ENCODE results near the gene VCAN. TPM values are rescaled to one million over a fixed set of nuclear protein-coding genes. Genes with fewer than 3 reads are reported as not detected.

VCAN gene
- total and polyA plus RNA-seq, 2 of the 8 experiments (the other 6 are each of a cell fraction or from before 2014, with no cell fraction given): 146 to 404 TPM

- H3K79me1 ChIP-seq (ENCODE audit: low read depth, low read length): no peaks in the 10 kb centered on the region; the same call in 1 of the 2 replicates
- H3K18ac ChIP-seq (ENCODE audit: extremely low read depth, low read length): no peak overlapping the region
- H3K14ac ChIP-seq (ENCODE audit: insufficient read length): no peak overlapping the region
- H3K23ac ChIP-seq (ENCODE audit: insufficient read length): no peak overlapping the region
- H2AFZ ChIP-seq (ENCODE audit: low read length): no peak overlapping the region
- DNase-seq (ENCODE audit: low read depth in 1 of 2, low spot score in 2 of 2): no peak
- H2BK12ac ChIP-seq (ENCODE audit: low read depth, low read length): no peak overlapping the region
- H3K36me3 ChIP-seq (ENCODE audit: control insufficient read depth in 2 of 4, insufficient read depth in 4 of 4, low read length in 3 of 4): peaks cover 4 to 71% (median 45%) of the 10 kb centered on the region in 4 experiments; a peak in 7 of 8 replicates
- H2BK20ac ChIP-seq (ENCODE audit: low read length): no peak overlapping the region
- TF ChIP-seq KDM5A (IDR thresholded peaks at IDR 0.05; ENCODE audit: low read length) (no peak), KDM4A (IDR thresholded peaks at IDR 0.05; ENCODE audit: low read depth, low read length, severe bottlenecking) (no peak), RFX5 (IDR thresholded peaks at IDR 0.05; ENCODE audit: borderline replicate concordance, low read depth, low read length) (no peak), SRF (IDR thresholded peaks at IDR 0.05; ENCODE audit: low read depth, low read length) (no peak), CBX5 (IDR thresholded peaks at IDR 0.05; ENCODE audit: low read depth, low read length) (no peak), MAFK (IDR thresholded peaks at IDR 0.05; ENCODE audit: low read depth, low read length) (no peak), EP300 (IDR thresholded peaks at IDR 0.05; ENCODE audit: borderline replicate concordance in 1 of 2, low read depth in 2 of 2, low read length in 2 of 2) (no peak), CTBP2 (IDR thresholded peaks at IDR 0.05; ENCODE audit: borderline replicate concordance, insufficient read depth, insufficient read length, low read length) (no peak), EGR1 (IDR thresholded peaks at IDR 0.05; ENCODE audit: borderline replicate concordance, low read depth, low read length) (no peak), E2F6 (IDR thresholded peaks at IDR 0.05) (no peak)
- H3K4me1 ChIP-seq (replicated peaks in 1 of 4; ENCODE audit: control insufficient read depth in 3 of 4, insufficient read depth in 4 of 4, low read length in 3 of 4): no peaks in the 10 kb centered on the region
- no peak overlapping the region for H3K4me3 ChIP-seq (ENCODE audit: extremely low read depth in 1 of 4, insufficient read depth in 2 of 4, low read depth in 3 of 4, low read length in 4 of 4)
- WGBS, 2 experiments (ENCODE audit: extremely low coverage in 1 of 2, insufficient coverage in 1 of 2, insufficient read length in 1 of 2, insufficient replicate concordance in 2 of 2, low coverage in 1 of 2, low lambda C conversion rate in 2 of 2, missing lambda C conversion rate in 1 of 2): 82% methylated on average over 2 of the region's 2 CpGs; no CpG with 5 or more reads in 1 of the 2 experiments
- peaks cover 0 to 3% of the 10 kb centered on the region in 2 experiments for H4K20me1 ChIP-seq (replicated peaks in 1 of 2; ENCODE audit: control insufficient read depth in 1 of 2, insufficient read depth in 2 of 2, low read length in 2 of 2)
- ChIA-PET POLR2A (ENCODE audit: partially characterized antibody) (no interaction called here), CTCF (ENCODE audit: partially characterized antibody) (interaction anchor here (0.7 kb wide), 2 partner anchors 16 to 296 kb away, joined by 3 read pairs; no protein-coding TSS in a partner anchor)
- no peak overlapping the region for H2BK120ac ChIP-seq (replicated peaks; ENCODE audit: low read depth, low read length)
- no peak for FAIRE-seq
- H3K56ac ChIP-seq (replicated peaks; ENCODE audit: insufficient read length, low read depth, low read length): no peak overlapping the region
- no peak overlapping the region for H3K4me2 ChIP-seq (ENCODE audit: insufficient read depth in 1 of 2, low read depth in 2 of 2, low read length in 2 of 2)
- no peak overlapping the region for H3K9ac ChIP-seq (replicated peaks in 1 of 4; ENCODE audit: extremely low read depth in 1 of 4, low read depth in 3 of 4, low read length in 3 of 4)
- no peaks in the 10 kb centered on the region for H3K9me3 ChIP-seq (ENCODE audit: insufficient read depth in 2 of 2, low read depth in 1 of 2, low read length in 1 of 2)
- no peaks in the 10 kb centered on the region for H3K79me2 ChIP-seq (ENCODE audit: control insufficient read depth in 1 of 2, insufficient read depth in 2 of 2, low read length in 2 of 2)
- H2BK15ac ChIP-seq (ENCODE audit: low read length): no peak overlapping the region
- no peak overlapping the region for H4K5ac ChIP-seq (ENCODE audit: insufficient read length, low read depth, low read length)
- no peak overlapping the region for H4K8ac ChIP-seq (ENCODE audit: extremely low read depth, insufficient read depth, low read length)
- no peak overlapping the region for H4K91ac ChIP-seq (replicated peaks; ENCODE audit: insufficient read length, low read length)
- no peaks in the 10 kb centered on the region for H3K23me2 ChIP-seq (ENCODE audit: low read depth, low read length)
- no peak overlapping the region for H3K27ac ChIP-seq (ENCODE audit: low read depth, low read length)
- H2BK5ac ChIP-seq (ENCODE audit: low read depth, low read length): no peak overlapping the region
- H3K4ac ChIP-seq (replicated peaks; ENCODE audit: insufficient read length, low read depth, low read length): no peak overlapping the region
- no peaks in the 10 kb centered on the region for H3K27me3 ChIP-seq (replicated peaks in 1 of 4; ENCODE audit: control insufficient read depth in 3 of 4, extremely low read depth in 1 of 4, insufficient read depth in 3 of 4, low read length in 3 of 4)
- H2AK5ac ChIP-seq (ENCODE audit: low read depth, low read length): no peak overlapping the region
These were observed 77.5 kb downstream of the VCAN start for GRCh38 chr5:83549076-83549475.

Measured in H1 (cell line).